ENCODE data around the gene EVI5.
"Not testable (repeated sequence)": the region's sequence is repeated elsewhere in the genome, so short reads cannot be mapped to it uniquely, and the experiment has no call there.

Gene EVI5

GRCh38 chr1:92778376-92778775, 6.5 kb downstream of the EVI5 start:
- TF ChIP-seq CTCF (IDR thresholded peaks at IDR 0.05; ENCODE audit: borderline replicate concordance, insufficient read depth, low read depth, low read length), result no peak
- no peak overlapping the region for H3K4me3 ChIP-seq (ENCODE audit: low read depth, low read length)

GRCh38 chr1:92774407-92774806, 10.5 kb downstream of the EVI5 start:
- TF ChIP-seq CTCF (IDR thresholded peaks at IDR 0.05; ENCODE audit: borderline replicate concordance, insufficient read depth, low read depth, low read length), result no peak
- H3K4me3 ChIP-seq (ENCODE audit: low read depth, low read length), result no peak overlapping the region

DNA sequence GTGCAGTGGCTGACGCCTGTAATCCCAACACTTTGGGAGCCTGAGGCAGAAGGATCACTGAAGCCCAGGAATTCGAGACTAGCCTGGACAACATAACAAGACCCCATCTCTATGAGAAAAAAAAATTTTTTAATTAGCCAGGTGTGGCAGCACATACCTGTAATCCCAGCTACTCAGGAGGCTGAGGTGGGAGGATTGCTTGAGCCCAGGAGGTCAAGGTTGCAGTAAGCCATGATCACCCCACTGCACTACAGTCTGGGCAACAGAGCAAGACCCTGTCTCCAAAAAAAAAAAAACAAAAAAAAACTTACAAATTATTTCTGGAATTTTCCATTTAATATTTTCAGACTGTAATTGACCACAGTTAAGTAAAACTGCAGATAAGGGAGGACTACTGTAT, 11.2 kb downstream of the EVI5 start:
- not testable (repeated sequence) for H3K4me3 ChIP-seq (ENCODE audit: low read depth, low read length)

DNA sequence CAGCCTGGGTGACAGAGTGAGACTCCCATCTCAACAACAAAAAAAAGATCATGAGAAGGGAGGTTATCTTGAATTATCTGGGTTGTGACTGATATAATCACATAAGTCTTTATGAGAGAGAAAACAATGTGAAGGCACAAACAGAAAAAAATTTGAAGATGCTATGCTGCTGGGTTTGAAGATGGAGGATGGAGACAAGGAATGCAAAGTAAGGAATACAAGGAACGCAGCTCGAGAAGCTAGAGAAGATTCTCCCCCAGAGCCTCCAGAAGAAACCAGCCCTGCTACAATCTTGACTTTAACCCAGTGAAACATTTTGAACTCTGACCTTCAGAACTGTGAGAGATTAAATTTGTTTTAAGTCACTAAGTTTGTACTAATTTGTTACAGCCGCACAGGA, 15.1 kb downstream of the EVI5 start:
- no peak for TF ChIP-seq CTCF (IDR thresholded peaks at IDR 0.05; ENCODE audit: borderline replicate concordance, insufficient read depth, low read depth, low read length)
- no peak overlapping the region for H3K4me3 ChIP-seq (ENCODE audit: low read depth, low read length)

- TF ChIP-seq CTCF (IDR thresholded peaks at IDR 0.05; ENCODE audit: borderline replicate concordance, insufficient read depth, low read depth, low read length), result no peak
- no peak overlapping the region for H3K4me3 ChIP-seq (ENCODE audit: low read depth, low read length)
Observed at GRCh38 chr1:92768915-92769314, 16.0 kb downstream of the EVI5 start.

- no peak overlapping the region for H3K4me3 ChIP-seq (ENCODE audit: low read depth, low read length)
- TF ChIP-seq CTCF (IDR thresholded peaks at IDR 0.05; ENCODE audit: borderline replicate concordance, insufficient read depth, low read depth, low read length), result no peak
Observed at GRCh38 chr1:92768296-92768695, 16.6 kb downstream of the EVI5 start.

- no peak for TF ChIP-seq CTCF (IDR thresholded peaks at IDR 0.05; ENCODE audit: borderline replicate concordance, insufficient read depth, low read depth, low read length)
- no peak overlapping the region for H3K4me3 ChIP-seq (ENCODE audit: low read depth, low read length)
Observed at GRCh38 chr1:92764116-92764515, 20.8 kb downstream of the EVI5 start.

GRCh38 chr1:92762355-92762754, 22.6 kb downstream of the EVI5 start:
- H3K4me3 ChIP-seq (ENCODE audit: low read depth, low read length), result no peak overlapping the region
- no peak for TF ChIP-seq CTCF (IDR thresholded peaks at IDR 0.05; ENCODE audit: borderline replicate concordance, insufficient read depth, low read depth, low read length)
